Measurements from ENCODE around the gene TMA7. TPM values are rescaled to one million over a fixed set of nuclear protein-coding genes. Genes with fewer than 3 reads are reported as not detected.

TMA7 gene
- total and polyA plus RNA-seq, 10 of the 15 experiments (the other 5 are each of a cell fraction or from before 2014, with no cell fraction given) = 319 to 1,760 (median 752) TPM

- ATAC-seq (no peak), FAIRE-seq (no peak), DNase-seq (ENCODE audit: low read depth, low spot score) (no peak)
- Histone ChIP-seq H3K9me3 (replicated peaks; ENCODE audit: control insufficient read depth, insufficient read depth, low read length) (no peaks in the 10 kb centered on the region), H3K4me1 (ENCODE audit: control insufficient read depth, insufficient read depth, low read length) (peaks cover 16% of the 10 kb centered on the region), H4K20me1 (ENCODE audit: control insufficient read depth, insufficient read depth) (no peaks in the 10 kb centered on the region), H3K27ac (ENCODE audit: control insufficient read depth, insufficient read depth) (no peak overlapping the region), H2AFZ (ENCODE audit: control insufficient read depth, low read depth, low read length) (no peak overlapping the region), H3K4me2 (ENCODE audit: control insufficient read depth, insufficient read depth) (no peak overlapping the region), H3K36me3 (ENCODE audit: control insufficient read depth in 2 of 2, insufficient read depth in 2 of 2, low read length in 1 of 2) (no peaks in the 10 kb centered on the region), H3K79me2 (ENCODE audit: control insufficient read depth, insufficient read depth, low read length) (no peaks in the 10 kb centered on the region), H3K9ac (ENCODE audit: control insufficient read depth, insufficient read depth, low read length) (no peak overlapping the region), H3K27me3 (replicated peaks in 1 of 2; ENCODE audit: control insufficient read depth in 2 of 2, insufficient read depth in 2 of 2, low read length in 1 of 2) (no peaks in the 10 kb centered on the region), H3K4me3 (no peak overlapping the region)
- intact Hi-C loops (cut with micrococcal nuclease; ENCODE audit: unreplicated experiment) = no loop called here
- ChIA-PET RAD21 (ENCODE audit: unreplicated experiment) (interaction anchor here (1.2 to 3.9 kb wide), 2 partner anchors 11 to 24 kb away, joined by 7 to 16 read pairs; no protein-coding TSS in a partner anchor), POLR2A (no interaction called here), SMC1A (ENCODE audit: uncharacterized antibody, unreplicated experiment) (no interaction called here), CTCF (interaction anchor here (2.9 kb wide), 1 partner anchor 11 kb away, joined by 25 read pairs; no protein-coding TSS in a partner anchor)
- WGBS (ENCODE audit: insufficient coverage, insufficient replicate concordance, low lambda C conversion rate, missing lambda C conversion rate) = 60% methylated on average over 13 of the region's 13 CpGs
- BruUV-seq (replicated peaks) = no TSS peak
- in situ Hi-C loops (cut with MboI) = no loop called here
- no peak for TF ChIP-seq STAT1 (conservative IDR thresholded peaks at IDR 0.05)
- no peak for TF ChIP-seq SIX5 (IDR thresholded peaks at IDR 0.05; ENCODE audit: low read depth, low read length, severe bottlenecking)
- TF ChIP-seq PRDM15 (CRISPR knock-in tag; IDR thresholded peaks at IDR 0.05) = no peak
- no peak for TF ChIP-seq SKIL (IDR thresholded peaks at IDR 0.05; ENCODE audit: low read depth, poor library complexity, severe bottlenecking)
- no peak for TF ChIP-seq GATAD2B (conservative IDR thresholded peaks at IDR 0.05; ENCODE audit: low read depth)
- no peak for TF ChIP-seq FOS (IDR thresholded peaks at IDR 0.05; ENCODE audit: borderline replicate concordance, extremely low read depth, insufficient read length)
- TF ChIP-seq MTA2 (IDR thresholded peaks at IDR 0.05; ENCODE audit: low read depth) = no peak
- no peak for TF ChIP-seq NR2F1 (conservative IDR thresholded peaks at IDR 0.05)
These were observed 14.7 kb upstream of the TMA7 start for GRCh38 chr3:48425281-48425812.

All from GM12878 (cell line).